Left kidney (tissue), 2 donors: ENCODE measurements around the gene MORN5. TPM values are rescaled to one million over a fixed set of nuclear protein-coding genes. Genes with fewer than 3 reads are reported as not detected.

Experiments used
- DNase-seq: peaks from one replicate; pipeline ENCODE4 v3.0.0-alpha.2; 2013
- polyA plus RNA-seq: library from polyadenylated mRNA; unstranded; fragments of 120-200 nt; gene quantifications from one replicate; pipeline ENCODE4 v1.2.1, GENCODE V29; 2013; ENCODE audit not compliant: insufficient read length

MORN5 gene
- polyA plus RNA-seq, 1 donor = 1.9 TPM

DNA sequence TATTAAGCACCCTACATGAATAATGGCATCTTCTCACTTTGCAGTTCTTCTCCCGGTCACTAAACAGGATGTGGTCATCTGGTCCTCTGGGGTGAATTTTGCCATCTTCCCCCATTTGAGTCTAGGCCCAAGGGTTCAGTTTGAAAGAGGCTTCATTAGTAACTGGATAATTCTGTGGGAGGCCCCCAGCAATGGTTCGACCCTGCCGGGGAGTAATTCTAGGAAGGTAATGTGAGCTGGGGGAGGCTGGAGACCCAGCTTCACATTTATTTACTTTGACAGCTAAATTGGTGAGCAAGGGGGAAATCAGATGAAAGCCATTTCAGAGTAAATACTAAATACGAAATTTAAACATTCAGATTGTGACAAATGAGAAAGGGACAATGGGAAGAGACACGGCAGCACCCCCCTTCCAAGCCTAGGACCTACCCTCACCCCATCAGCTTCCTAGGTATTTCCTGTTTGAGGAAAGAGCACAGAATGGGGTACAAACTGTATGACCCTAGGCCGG, 73.1 kb downstream of the MORN5 start:
- no peak for DNase-seq

DNA sequence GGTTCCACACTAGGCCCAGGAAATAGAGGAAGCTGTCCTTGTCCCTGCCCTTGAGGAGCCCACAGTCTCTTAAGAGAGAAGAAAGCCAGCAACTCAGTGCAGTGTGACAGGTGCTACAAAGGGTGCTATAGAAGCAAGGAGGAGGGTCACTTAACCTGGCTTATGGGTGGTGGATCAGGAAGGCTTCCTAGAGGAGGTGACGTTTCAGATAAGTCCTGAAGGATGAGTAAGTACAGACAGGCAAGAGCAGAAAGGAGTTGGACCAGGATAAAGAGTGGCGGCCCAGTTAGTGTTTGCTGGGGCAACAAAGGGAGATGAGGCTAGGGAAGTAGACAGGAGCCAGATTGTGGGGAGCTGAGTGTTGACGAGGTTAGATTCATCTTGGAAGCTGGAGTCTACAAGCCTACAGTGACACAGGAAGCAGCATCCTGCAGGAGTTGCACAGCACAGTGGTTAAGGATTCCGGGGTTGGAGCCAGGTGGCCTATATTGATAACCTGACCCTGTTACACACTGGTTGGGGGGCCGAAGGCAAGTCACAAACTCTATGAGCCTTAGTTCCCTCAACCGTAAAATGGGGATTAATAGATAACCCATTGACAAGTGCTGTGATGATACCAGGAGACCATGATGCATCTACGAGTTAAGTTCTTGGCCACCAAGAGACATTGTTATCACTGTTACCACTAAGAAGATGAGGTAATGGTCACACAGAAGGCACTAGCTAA, 74.5 kb downstream of the MORN5 start:
- no peak for DNase-seq

DNA sequence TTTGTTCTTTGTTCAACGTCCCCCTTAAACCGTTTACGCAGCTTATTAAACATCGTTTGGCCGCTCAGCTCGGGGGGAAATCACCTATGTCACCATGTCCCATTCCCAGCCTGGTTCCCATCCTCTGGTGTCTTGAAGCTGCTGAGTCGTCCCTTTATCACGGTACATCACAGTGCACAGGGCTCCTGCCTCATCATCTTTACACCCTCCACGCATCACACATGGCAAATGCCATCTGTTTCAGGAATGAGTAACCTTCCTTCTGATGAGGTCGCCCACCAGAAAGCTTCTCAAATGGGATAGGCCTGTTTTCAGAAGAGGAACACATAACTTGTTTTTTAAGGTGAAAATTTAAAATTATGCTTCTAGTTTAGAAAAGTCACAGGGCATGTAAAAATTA, 77.0 kb downstream of the MORN5 start:
- DNase-seq = no peak

DNA sequence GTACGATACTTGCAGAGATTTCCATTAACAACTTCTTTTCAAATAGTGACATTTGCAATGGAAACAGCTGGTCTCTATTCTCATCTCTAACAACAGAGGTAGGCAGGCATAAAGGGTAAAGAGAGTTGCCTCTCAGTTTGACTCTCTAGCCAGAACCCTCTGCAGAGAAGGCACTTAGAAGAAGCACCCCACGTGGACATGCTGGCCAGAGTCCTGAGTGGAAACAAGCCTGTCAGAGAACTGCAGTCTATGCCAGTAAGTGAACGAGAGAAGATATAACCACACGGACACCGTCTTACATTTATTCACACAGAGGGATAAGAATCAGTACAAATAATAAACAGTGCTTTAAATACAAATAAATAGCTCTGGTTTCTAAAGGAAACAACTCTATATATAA, 80.0 kb downstream of the MORN5 start:
- no peak for DNase-seq

DNA sequence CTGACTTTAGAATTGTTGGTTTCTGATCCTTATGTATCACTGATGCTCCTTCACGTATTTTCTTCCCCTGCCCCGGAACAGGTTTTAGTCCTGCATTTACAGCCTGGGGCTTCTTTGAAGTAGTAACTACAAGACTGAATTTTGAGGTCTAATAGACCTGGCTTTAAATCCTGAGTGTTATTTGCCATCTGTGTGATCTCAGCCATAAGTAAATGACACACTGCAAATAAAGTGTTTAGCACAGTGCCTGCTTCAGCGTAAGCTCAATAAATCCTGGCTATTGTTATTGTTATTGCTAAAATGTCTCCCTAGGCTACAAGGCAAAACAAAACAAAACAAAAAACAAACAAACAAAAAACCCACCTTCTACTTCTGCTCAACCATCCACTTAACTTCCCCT, 84.6 kb downstream of the MORN5 start:
- no peak for DNase-seq

DNA sequence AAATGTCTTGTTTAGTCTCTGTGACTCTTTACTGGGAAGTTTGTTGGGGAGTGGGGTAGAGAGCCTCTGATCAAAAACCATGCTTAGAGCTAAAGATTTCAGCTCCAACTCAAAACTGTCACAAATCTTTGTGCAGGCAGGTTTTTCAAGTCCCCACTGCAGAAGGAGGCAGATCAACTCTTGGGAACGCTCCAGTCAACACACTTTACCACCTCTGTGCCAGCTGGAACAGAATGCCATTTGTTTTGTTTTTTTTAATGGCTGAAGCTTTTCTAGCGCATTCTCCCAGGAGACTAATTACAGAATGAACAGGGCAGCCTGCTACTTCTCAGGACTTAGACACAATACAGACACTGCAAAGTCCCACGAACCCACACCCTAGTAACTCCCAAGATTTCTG, 87.0 kb downstream of the MORN5 start:
- no peak for DNase-seq

DNA sequence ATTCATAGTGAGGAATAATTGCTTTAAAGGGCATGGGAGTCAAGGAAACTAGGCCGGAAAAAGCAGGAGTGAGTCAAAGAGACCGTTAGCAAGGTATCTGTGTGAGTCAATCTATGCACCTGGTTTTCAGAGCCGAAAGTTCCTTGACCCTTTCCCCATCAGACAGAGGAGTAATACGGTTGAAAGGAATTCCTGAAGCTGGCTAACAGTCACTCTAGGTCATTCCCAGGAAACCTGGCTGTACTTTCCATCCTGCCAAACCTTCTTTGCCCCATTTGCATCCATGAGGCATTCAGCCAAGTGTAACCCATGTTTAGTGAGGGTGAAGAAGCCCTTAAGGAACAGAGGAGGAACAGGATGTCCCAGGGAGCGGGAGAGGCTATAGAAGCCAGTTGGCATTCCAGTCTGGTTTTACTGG, 88.7 kb downstream of the MORN5 start:
- DNase-seq = no peak

Other genes with a start within 250 kb of the MORN5 start
- gene TTLL11, start 66.6 kb upstream of the MORN5 start, polyA plus RNA-seq = 7.7 TPM
- gene NDUFA8, start 129 bp upstream of the MORN5 start, polyA plus RNA-seq = 70.9 TPM
- gene LHX6, start 69.0 kb downstream of the MORN5 start, polyA plus RNA-seq = 3.5 TPM
- 33.0 TPM for gene RBM18, start 104.9 kb downstream of the MORN5 start, polyA plus RNA-seq
- gene MRRF, start 105.0 kb downstream of the MORN5 start, polyA plus RNA-seq = 54.9 TPM
- gene PTGS1, start 211.1 kb downstream of the MORN5 start, polyA plus RNA-seq = 3.8 TPM